C1 segment of cervical spinal cord (tissue), 14 donors: ENCODE results near the gene WDR93.

Experiments used
- DNase-seq, 14 donors: peaks; one replicate each; lab custom pipeline; 2025; lab: John Stamatoyannopoulos, UW

Gene WDR93

GRCh38 chr15:89662893-89663626 is 27.6 kb upstream of the WDR93 start:
- no peak for DNase-seq

GRCh38 chr15:89664441-89665350 is 25.9 kb upstream of the WDR93 start:
- no peak for DNase-seq

GRCh38 chr15:89665449-89666181 is 25.0 kb upstream of the WDR93 start:
- DNase-seq = peak in 2 of 14 donors; percentile 13 to 46

GRCh38 chr15:89666184-89666857 is 24.3 kb upstream of the WDR93 start:
- DNase-seq = no peak

GRCh38 chr15:89666858-89667705 is 23.5 kb upstream of the WDR93 start:
- no peak for DNase-seq

- no peak for DNase-seq
Measured at GRCh38 chr15:89667706-89667960, 23.0 kb upstream of the WDR93 start.

GRCh38 chr15:89668171-89668570 is 22.4 kb upstream of the WDR93 start:
- DNase-seq = no peak

GRCh38 chr15:89669309-89669865 is 21.2 kb upstream of the WDR93 start:
- DNase-seq = no peak

GRCh38 chr15:89669941-89670340 is 20.7 kb upstream of the WDR93 start:
- no peak for DNase-seq

GRCh38 chr15:89670971-89671560 is 19.5 kb upstream of the WDR93 start:
- no peak for DNase-seq

GRCh38 chr15:89671687-89672086 is 18.9 kb upstream of the WDR93 start:
- no peak for DNase-seq

- DNase-seq = peak in 3 of 14 donors; percentile 4 to 28 (median 20)
Measured at GRCh38 chr15:89672221-89673164, 18.1 kb upstream of the WDR93 start.

GRCh38 chr15:89673165-89673512 is 17.5 kb upstream of the WDR93 start:
- DNase-seq = no peak

- no peak for DNase-seq
Measured at GRCh38 chr15:89674526-89674925, 16.1 kb upstream of the WDR93 start.

GRCh38 chr15:89675606-89676005 is 15.0 kb upstream of the WDR93 start:
- DNase-seq = no peak

GRCh38 chr15:89677381-89677780 is 13.2 kb upstream of the WDR93 start:
- no peak for DNase-seq

- no peak for DNase-seq
Measured at GRCh38 chr15:89679212-89679611, 11.4 kb upstream of the WDR93 start, which contains the start of gene PLIN1. TSS of gene PLIN1 (minus strand) at chr15:89679367. CDS start at chr15:89677489, 1,878 bp downstream.

- peak in 8 of 14 donors; percentile 3 to 48 (median 16) for DNase-seq
Measured at GRCh38 chr15:89680282-89680873, 10.2 kb upstream of the WDR93 start.
